GOT3 (cell line): ENCODE data around the gene TMEM254.
"Not testable (repeated sequence)": the region's sequence is repeated elsewhere in the genome, so short reads cannot be mapped to it uniquely, and the experiment has no call there.

Source experiments
- DNase-seq: peaks from one replicate; lab custom pipeline; 2025; ENCODE audit warnings: mixed read lengths; lab: John Stamatoyannopoulos, UW

The TMEM254 gene

DNA sequence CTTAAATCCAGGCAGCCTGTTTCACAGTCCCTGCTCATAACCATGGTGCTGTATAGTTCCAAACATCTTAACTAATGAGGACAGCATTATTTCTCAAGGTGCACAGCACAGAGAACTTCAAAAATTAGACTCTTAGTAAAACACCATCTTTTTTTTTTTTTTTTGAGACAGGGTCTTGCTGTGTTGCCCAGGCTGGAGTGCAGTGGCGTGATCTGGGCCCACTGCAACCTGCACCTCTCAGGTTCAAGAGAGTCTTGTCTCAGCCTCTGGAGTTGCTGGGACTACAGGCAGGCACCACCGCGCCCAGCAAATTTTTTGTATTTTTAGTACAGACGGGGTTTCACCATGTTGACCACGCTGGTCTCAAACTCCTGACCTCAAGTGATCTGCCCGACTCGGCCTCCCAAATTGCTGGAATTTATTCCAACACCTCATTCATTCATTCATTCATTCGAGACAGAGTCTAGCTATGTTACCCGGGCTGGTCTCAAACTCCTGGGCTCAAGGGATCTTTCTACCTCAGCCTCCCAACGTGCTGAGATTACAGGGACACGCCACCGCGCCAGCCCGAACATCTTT, 507 bp upstream of the TMEM254 start:
- no peak for DNase-seq

DNA sequence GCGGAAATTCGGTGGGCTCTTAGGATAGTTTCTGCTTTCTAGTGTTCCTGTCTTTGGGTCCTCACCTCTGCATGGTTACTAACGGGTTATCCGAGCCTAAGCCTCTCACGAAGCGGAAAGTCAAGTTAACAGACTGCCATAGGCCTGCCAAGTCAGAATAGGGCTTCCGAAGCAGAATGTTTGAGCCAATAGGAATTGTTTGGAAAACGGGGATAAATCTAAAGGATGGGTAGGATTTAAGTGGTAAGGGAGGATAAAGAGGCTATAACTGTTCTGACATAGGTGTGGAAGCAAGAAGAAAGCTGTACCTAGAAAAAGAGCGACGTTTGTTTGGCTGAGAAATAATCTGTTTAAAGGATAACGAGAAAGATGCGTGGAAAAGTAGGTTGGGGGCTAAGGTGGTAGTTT, 851 bp downstream of the TMEM254 start:
- no peak for DNase-seq

DNA sequence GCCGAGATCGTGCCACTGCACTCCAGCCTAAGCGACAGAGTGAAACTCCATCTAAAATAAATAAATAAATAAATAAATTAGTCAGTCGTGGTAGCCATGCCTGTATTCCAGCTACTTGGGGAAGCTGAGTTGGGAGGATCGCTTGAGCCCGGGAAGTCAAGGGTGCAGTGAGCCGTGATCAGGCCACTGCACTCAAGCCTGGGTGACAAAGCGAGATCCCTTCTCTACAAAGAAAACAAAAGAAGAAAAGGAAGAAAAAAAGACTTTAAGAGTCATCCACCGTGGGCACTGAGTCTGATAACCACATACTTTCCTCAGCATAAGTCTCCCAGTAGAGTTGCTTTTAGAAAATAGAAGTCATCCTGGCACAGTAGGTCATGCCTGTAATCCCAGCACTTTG, 2.6 kb downstream of the TMEM254 start:
- no peak for DNase-seq

DNA sequence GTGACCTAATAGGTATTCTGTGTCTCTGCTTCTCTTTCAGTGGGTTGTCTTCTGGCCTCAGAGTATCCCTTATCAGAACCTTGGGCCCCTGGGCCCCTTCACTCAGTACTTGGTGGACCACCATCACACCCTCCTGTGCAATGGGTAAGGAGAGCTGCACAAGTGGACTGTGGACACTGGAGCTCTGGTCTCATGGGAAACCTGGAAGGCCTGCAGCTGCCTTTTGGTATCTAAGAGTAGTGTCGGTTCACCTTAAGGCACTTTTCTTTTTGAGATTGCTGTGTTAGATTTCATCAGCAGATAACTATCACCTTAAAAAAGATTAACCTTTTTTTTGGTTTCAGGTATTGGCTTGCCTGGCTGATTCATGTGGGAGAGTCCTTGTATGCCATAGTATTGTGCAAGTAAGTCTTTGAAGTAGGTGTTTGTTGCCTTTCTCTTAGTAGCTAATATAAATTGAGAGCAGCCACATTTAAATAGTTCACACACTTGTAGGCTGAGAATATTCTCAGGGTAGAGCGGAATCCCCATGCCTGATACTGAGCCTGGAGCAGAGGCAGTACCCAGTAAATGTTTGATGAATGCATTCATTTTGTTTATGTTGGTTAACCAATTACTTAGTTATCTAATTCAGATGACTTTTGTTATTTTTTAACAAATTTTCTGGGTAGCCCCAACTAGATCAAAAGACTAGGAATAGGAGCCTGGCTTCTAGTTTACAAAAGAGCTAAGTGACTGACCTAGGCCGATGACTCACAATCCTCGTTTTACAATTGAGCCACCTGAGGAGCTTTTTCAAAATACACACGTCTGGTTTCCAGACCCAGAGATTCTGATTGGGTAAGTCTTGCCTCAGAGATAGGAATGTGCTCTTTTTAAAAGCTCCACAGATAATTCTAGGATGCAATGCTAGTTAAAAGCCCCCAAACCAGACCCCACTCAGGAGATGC, 3.6 kb downstream of the TMEM254 start:
- no peak for DNase-seq

DNA sequence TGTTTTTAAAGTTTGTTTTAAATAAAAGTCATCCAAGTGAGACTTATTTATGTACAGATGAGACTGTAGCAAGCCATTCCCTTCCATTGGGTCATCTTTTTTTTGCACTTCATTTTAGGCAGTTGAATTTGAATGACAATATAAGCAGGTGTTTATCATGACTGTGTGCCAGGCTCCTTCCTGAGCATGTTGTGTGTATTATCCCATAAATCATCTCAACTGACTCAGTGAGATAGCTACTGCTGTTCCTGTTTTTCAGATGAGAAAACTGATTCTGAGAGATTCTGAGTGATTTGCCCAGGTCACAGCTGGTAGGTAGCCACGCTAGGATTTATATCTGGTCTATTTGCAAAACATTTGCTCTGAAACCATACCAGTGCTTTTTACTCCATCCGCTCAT, 11.7 kb downstream of the TMEM254 start:
- no peak for DNase-seq

DNA sequence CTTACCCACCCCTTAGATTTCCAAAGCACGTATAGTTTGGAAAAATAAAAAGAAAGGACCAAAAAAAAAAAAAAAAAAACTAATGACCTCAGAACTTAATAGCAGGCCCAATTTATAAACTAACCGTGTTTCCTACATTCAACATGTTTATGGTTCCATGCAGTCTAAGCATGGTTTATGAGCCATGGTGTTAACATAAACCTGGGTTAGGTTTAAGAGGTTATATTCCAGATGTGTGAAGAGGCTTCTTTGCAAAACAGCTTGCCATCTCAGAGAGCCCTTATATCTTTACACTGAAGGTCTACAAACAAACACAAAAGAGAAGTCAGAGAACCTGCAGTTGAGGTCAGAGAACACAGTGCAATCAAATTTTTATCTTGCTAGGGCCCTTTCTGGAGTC, 15.8 kb downstream of the TMEM254 start:
- DNase-seq, result no peak

DNA sequence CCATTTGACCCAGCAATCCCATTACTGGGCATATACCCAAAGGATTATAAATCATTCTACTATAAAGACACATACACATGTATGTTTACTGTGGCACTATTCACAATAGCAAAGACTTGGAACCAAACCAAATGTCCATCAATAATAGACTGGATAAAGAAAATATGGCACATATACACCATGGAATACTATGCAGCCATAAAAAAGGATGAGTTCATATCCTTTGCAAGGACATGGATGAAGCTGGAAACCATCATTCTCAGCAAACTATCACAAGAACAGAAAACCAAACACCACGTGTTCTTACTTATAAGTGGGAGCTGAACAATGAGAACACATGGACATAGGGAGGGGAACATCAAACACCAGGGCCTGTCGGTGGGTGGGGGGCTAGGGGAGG, 19.8 kb downstream of the TMEM254 start:
- not testable (repeated sequence) for DNase-seq

DNA sequence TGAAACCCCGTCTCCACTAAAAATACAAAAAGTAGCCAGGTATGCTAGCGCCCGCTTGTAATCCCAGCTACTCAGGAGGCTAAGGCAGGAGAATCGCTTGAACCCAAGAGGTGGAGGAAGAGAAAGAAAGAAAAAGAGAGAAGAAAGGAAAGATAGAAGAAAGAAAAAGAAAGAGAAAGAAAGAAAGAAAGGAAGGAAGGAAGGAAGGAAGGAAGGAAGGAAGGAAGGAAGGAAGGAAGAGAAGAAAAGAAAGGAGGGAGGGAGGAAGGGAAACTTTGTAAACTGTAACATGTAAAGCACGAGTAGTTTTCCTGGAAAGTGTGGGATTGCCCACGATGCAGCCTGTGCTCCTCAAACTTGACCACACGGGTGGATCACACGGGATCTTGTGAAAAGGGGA, 20.8 kb downstream of the TMEM254 start:
- DNase-seq, result not testable (repeated sequence)

DNA sequence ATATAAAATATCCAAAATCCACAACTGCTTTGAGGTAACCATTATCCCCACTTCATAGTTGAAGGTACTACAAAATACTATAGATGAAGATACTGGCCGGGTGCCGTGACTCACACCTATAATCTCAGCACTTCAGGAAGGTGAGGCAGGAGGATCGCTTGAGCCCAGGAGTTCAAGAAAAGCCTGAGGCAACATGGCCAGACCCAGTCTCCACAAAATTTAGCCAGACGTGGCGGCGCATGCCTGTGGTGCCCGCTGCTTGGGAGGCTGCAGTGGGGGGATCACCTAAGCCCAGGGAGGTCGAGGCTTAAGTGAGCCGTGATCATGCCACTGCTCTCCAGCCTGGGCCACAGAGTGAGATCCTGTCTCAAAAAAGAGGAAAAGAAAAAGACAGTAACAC, 21.7 kb downstream of the TMEM254 start:
- DNase-seq, result no peak

DNA sequence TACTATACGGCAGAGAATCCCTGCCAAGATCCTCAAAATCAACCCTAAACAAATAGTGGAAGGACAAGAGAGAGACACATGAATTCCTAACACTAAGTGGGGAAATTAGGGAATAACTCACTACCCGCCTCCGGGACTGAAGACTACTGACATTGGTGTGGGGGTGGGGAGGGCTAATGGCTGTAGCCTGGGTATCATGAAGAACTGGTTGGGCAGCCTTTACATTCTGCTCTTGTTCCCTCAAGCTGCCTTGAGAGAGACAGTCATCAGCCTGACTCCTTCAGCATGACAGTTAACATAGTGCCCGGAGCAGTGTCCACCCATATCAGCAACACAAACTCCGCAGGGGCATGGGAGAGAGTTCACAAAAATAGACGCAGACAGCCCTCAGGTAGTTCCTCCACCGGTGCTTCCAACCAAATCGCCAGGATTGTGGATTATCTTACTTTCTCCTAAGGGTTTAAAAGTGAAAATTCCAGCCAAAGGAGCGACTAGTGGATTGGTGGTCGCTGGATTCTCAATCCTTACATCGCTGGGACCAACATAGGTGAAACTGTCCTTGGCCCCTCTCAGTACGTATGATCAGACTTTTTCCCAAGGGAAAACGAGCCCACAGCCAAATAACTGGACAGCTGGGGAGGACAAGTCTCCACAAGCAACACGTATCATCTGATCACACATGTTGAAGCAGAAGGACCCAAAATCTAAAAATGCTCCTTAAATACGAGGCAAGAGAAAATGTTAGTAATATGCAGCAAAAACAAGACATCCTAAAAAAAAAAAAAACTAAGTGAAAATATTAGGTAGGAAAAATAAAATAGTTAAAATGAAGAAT, 22.6 kb downstream of the TMEM254 start:
- DNase-seq, result no peak

DNA sequence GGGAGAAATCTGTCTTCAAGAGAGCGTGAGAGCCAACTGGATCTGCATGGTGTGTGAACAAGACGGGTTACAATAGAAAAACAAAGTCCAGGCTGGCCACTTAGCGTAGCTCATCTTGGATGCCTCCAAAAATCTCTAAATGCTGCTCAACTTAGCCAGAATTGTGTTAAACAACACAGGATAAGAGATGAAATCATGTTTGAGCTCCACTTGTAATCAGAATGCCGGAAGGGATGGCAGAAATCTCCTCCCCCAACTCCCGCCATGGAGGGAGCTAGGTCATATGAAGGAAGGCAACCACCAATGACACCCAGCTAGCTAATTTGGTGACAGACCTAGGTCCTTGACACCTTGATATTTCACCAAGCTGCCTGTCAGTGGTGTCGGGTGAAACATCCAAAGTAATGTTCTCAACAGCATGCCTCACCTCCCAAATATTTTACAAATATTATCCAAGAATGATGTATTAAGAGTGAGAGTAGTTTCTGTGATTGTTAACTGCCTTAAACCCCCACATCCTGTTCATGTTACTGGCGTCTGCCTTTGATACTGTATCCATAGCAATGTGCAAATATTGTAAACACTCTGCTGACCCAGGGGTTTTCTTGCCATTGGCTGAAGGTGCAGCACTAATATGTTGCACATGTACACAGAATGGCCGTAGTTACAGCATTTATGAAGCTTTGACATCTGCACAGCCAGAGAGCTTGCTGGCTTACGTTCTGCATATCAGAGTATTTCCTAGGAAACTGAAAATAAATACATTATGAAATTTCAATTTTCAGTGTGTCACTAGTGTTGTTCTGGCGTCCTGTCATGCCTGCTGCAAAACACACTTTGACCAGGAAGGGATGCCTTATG, 25.8 kb downstream of the TMEM254 start:
- no peak for DNase-seq

DNA sequence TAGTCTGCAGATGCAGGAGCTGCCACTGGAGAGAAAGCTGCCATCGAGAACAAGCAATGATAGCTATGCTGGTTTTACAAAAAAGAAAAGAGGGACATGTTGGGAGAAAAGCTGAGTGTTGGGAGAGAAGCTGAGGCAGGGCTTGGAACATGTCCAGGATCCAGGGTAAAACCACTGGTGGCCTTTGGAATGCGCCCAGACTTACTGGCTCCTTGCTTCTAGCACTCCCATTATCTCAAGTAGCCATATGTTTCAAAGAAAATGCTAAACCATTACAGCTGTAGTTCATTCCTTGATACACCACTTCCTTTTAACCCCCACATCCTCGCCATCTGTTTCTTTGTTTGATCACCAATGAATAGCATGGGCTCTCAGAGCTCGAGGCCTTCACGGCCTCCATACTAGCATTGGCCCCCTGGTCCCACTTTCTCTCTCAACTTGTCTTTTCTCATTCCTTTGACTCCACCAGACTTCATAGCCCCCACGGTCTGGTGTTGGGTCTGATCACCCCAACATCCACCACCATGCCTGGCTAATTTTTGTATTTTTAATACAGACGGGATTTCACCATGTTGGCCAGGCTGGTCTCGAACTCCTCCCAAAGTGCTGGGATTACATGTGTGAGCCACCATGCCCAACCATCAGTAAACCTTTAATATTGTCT, 30.2 kb downstream of the TMEM254 start:
- no peak for DNase-seq

DNA sequence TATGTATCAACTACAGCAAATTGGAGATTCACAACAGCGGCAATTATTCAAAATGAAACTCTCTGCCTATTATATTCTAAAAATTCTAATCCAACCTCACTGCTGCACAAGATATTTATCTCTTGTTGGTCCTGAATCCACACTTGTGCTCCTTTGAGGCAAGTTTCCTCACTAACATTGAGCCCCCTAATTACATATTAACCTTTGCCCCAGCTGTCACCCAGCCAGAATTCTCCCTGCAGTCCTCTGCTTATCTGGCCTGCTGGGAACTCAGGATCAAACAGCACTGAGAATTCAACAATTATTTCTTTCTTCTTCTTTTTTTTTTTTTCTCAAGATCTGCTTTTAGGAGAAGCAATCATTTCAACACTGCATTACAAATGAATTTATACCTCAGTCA, 32.5 kb downstream of the TMEM254 start:
- DNase-seq, result no peak

DNA sequence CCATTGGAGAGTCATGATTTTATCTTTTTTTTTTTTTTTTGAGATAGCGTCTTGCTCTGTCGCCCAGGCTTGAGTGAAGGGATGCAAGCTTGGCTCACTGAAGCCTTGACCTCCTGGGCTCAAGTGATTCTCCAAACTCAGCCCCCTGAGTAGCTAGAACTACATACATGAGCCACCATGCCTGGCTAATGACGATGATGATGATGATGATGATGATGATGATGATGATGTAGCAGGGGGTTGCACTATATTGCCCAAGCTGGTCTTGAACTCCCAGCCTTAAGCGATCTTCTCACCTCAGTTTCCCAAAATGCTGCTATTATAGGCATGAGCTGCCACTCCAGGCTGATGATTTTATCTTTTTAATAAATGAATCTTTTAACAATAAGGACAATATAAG, 40.2 kb downstream of the TMEM254 start:
- DNase-seq, result no peak

DNA sequence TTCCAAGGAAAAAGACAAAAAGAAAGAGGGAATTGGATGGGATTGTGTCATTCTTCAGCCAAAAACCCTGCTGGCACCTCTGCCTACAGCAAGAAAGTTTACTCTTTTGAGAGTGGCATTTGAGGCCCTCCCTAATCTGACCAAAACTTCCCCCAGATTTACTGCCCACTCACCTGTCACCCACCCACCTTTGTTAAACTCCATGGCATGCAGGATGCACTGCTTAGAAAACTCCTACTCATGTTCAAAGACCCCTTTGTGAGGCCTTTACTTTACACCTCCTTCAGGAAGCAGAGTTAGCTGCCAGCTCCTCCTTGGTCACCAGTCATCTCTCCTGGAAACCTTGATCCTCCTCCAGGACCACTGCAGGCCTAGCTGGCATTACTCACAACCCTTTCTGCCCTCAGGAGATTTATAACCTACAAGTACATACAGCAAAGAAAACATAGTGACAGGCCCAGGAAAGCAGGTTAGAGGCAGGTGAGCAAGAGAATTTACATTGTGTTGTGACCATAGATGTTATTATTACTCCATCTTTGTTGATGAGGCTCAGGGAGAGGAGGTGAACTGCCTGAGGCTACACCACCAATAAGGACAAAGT, 43.7 kb downstream of the TMEM254 start:
- no peak for DNase-seq

DNA sequence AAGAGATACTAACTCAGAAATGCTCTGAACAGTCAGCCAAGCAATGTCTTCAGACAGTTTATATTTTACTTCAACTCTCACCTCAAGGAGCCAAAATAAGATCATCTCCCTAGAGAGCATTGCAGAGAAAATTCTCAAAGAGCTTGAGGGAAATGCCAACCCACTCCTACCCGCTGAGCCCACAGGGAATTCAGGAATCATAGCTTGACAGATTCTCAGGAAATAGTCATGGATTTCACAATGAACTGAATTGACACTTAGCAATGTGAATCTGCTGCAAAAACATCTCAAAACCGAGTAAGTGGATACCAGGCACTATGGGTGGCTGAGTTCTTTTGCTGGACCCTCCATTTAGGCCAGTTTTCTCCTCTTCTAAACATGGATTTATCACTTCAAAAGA, 44.3 kb downstream of the TMEM254 start:
- DNase-seq, result no peak

DNA sequence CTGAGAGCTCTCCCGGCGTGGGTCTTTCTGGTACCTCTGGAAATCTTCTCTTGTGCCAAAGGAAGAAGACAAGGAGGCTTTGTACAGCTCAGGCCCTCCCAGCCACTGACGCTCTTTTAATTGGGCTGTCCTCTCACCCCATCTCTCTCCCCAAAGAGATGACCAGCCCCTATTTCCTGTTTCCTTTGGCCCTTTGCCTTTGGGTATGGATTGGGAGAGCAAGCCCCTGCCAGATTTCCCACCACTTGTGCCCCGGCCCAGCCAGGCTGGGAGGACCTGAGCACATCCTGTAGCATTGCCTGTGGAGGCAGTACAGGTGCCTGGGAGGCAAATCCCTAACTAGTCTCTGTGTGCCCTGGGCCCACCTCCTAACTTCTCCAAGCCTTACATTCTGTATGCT, 48.4 kb downstream of the TMEM254 start:
- DNase-seq, result no peak

DNA sequence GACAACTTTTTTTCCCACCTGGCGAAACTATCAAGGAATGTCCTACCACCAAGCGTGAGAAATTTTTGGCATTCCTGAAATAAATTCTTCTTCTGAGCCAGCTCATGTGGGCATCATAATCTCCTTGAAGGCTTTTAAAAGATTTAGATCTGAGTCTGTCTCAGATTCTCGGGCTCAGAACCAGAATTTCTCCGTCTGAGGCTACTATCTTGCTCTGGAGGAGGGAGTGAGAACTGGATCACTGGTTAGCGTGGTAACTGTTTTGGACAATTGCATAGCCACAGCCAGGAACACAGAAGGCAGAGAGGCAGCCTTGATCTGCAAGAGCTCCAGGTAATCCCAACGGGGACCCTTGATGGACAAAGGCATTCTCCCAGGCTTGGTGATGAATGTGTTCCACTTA, 53.0 kb downstream of the TMEM254 start:
- no peak for DNase-seq

DNA sequence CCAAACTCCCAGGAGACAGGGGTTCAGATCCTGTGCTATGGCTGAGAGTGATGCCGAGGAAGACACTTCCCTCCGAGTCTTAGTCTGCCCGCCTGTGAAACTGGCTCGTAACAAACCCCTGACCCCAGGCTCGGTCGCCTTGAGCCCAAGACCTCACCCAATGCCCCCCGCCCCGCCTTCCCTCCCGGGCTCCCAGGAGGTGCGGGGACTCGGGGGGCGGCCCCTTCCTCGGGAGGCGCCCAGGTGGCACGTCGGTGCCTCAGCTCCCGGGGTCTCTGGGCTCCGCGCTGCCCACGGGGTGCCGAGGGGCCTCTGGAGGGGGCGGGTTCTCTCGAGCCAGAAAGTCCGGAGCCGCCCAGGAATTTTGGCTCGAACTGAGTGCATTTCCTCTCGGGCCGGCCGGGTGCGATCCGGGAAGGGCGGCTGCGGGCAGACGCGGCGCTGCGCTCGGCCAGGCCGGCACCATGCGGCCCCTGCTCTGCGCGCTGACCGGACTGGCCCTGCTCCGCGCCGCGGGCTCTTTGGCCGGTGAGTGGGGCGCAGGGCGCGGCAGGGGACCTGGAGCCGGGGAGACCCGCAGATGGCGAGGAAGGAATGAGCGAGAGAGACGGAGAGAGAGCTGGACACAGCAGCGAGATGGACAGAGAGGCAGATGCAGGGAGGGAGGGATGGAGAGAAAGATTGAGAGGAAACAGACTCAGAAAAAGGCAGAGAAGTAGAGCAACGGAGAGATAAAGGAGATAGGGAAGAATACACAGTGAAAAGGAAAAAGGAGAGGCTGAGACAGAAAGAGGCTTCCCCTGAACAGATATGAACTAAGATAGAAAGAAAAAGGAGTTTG, 54.1 kb downstream of the TMEM254 start, which contains the start of gene PLAC9:
Gene PLAC9, plus strand, starts transcription at position 432 of the 841 bp plus-strand sequence. Its CDS starts 33 bp downstream, at position 465.
- no peak for DNase-seq

DNA sequence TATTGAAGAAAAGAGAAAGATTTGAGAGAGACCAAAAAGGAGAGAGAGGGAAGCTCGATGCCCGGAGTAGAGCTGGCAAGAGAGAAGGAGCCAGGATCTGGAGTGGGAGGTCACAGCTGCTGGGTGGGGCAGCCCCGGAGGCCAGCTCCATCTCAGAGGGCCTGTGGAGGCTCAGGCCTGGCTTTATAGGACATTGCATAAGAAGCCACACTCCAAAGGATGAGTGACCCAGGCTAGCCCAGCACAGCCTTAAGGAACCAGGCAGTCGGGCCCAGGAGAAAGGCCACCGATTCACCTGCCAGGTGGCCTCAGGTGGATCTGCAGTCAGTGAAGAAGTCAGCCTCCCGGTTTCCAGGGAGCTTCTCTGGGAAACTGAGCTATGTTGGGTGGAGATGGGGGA, 54.7 kb downstream of the TMEM254 start:
- DNase-seq, result no peak
